ENCODE measurements around the gene FAAH. TPM values are rescaled to one million over a fixed set of nuclear protein-coding genes. Genes with fewer than 3 reads are reported as not detected.

Gene FAAH
- total RNA-seq, 4 donors from 2014 or later = 10.6 to 40.2 (median 15.8) TPM

- Histone ChIP-seq H3K27me3 (no peaks in the 10 kb centered on the region), H3K4me1 (peaks cover 0 to 4% of the 10 kb centered on the region in 2 donors), H3K27ac (no peak overlapping the region), H3K9me3 (no peaks in the 10 kb centered on the region), H3K36me3 (no peaks in the 10 kb centered on the region), H3K4me3 (no peak overlapping the region)
- intact Hi-C loops (cut with DNase I; ENCODE audit: low total_unique reads) = no loop called here
- TF ChIP-seq CTCF (IDR thresholded peaks at IDR 0.05) (no peak), POLR2A (IDR thresholded peaks at IDR 0.05) (no peak)
- no peak for DNase-seq
Observed at GRCh38 chr1:46368791-46369190, 25.3 kb upstream of the FAAH start.

GRCh38 chr1:46369542-46370213 lies 24.4 kb upstream of the FAAH start:
- Histone ChIP-seq H3K27ac (no peak overlapping the region), H3K4me3 (no peak overlapping the region), H3K36me3 (no peaks in the 10 kb centered on the region), H3K27me3 (no peaks in the 10 kb centered on the region), H3K9me3 (no peaks in the 10 kb centered on the region), H3K4me1 (peaks cover 0 to 1% of the 10 kb centered on the region in 2 donors)
- intact Hi-C loops (cut with DNase I; ENCODE audit: low total_unique reads) = no loop called here
- TF ChIP-seq POLR2A (IDR thresholded peaks at IDR 0.05) (no peak), CTCF (IDR thresholded peaks at IDR 0.05) (no peak)
- DNase-seq = no peak

- H3K4me1 ChIP-seq = no peaks in the 10 kb centered on the region
- H3K4me3 ChIP-seq = no peak overlapping the region
- intact Hi-C loops (cut with DNase I; ENCODE audit: low total_unique reads) = no loop called here
- H3K27ac ChIP-seq = no peak overlapping the region
- no peaks in the 10 kb centered on the region for H3K36me3 ChIP-seq
- H3K9me3 ChIP-seq = no peaks in the 10 kb centered on the region
- no peaks in the 10 kb centered on the region for H3K27me3 ChIP-seq
- no peak for DNase-seq
- TF ChIP-seq CTCF (IDR thresholded peaks at IDR 0.05) (no peak), POLR2A (IDR thresholded peaks at IDR 0.05) (no peak)
Observed at GRCh38 chr1:46370214-46370633, 23.9 kb upstream of the FAAH start.

GRCh38 chr1:46372431-46372830 lies 21.7 kb upstream of the FAAH start:
- Histone ChIP-seq H3K4me3 (no peak overlapping the region), H3K27ac (no peak overlapping the region), H3K27me3 (no peaks in the 10 kb centered on the region), H3K36me3 (no peaks in the 10 kb centered on the region), H3K9me3 (no peaks in the 10 kb centered on the region), H3K4me1 (no peaks in the 10 kb centered on the region)
- no peak for DNase-seq
- TF ChIP-seq POLR2A (IDR thresholded peaks at IDR 0.05) (no peak), CTCF (IDR thresholded peaks at IDR 0.05) (no peak)
- intact Hi-C loops (cut with DNase I; ENCODE audit: low total_unique reads) = no loop called here

GRCh38 chr1:46379996-46380395 lies 14.1 kb upstream of the FAAH start:
- Histone ChIP-seq H3K36me3 (no peaks in the 10 kb centered on the region), H3K4me1 (no peaks in the 10 kb centered on the region), H3K4me3 (no peak overlapping the region), H3K27me3 (no peaks in the 10 kb centered on the region), H3K9me3 (no peaks in the 10 kb centered on the region), H3K27ac (no peak overlapping the region)
- intact Hi-C loops (cut with DNase I; ENCODE audit: low total_unique reads) = no loop called here
- TF ChIP-seq CTCF (IDR thresholded peaks at IDR 0.05) = no peak
- TF ChIP-seq POLR2A (IDR thresholded peaks at IDR 0.05) = no peak
- no peak for DNase-seq

Measured in uterus (tissue), 4 donors.